AG09319 (cell line): ENCODE data around the gene MRAP2.

Source experiments
- DNase-seq: peaks from one replicate; pipeline ENCODE4 v3.0.0-alpha.2; 2010; ENCODE audit warnings: low read depth; ENCODE audit errors: extremely low read depth
- TF ChIP-seq, protein P1 (sequence below): IDR thresholded peaks from 2 replicates; pipeline ENCODE4 v1.5.1; 2011; ENCODE audit warnings: low read depth, mild to moderate bottlenecking, inconsistent platforms, low read length, moderate library complexity

The MRAP2 gene

DNA sequence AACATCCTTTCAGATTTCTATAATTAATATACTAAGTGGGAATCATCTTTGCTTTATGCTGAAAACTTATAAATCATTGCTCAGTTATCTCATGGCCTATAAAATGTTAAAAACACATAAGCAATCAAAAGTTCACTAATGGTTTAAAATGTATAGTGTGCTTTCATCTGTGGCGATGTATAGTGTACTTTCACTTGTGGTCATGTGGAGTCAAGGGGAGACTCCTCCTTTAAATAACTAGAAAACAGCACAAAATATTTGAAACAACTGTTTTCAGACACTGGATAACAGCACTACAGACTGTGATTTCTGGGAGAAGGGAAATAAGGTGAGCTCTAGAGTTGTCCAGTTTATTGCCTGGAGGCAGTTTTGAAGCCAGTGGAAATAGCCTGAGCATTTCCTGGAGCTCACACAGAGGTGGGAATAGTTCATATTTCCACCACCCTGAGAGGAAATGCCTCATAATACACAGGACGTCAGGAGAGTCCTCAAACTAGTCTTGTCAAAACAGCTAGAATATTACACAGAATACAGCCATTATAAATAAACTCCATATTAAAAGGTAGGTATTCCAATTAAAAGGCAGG is 104.5 kb downstream of the MRAP2 start:
- DNase-seq: no peak
- TF ChIP-seq, protein P1, sequence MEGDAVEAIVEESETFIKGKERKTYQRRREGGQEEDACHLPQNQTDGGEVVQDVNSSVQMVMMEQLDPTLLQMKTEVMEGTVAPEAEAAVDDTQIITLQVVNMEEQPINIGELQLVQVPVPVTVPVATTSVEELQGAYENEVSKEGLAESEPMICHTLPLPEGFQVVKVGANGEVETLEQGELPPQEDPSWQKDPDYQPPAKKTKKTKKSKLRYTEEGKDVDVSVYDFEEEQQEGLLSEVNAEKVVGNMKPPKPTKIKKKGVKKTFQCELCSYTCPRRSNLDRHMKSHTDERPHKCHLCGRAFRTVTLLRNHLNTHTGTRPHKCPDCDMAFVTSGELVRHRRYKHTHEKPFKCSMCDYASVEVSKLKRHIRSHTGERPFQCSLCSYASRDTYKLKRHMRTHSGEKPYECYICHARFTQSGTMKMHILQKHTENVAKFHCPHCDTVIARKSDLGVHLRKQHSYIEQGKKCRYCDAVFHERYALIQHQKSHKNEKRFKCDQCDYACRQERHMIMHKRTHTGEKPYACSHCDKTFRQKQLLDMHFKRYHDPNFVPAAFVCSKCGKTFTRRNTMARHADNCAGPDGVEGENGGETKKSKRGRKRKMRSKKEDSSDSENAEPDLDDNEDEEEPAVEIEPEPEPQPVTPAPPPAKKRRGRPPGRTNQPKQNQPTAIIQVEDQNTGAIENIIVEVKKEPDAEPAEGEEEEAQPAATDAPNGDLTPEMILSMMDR: no peak

DNA sequence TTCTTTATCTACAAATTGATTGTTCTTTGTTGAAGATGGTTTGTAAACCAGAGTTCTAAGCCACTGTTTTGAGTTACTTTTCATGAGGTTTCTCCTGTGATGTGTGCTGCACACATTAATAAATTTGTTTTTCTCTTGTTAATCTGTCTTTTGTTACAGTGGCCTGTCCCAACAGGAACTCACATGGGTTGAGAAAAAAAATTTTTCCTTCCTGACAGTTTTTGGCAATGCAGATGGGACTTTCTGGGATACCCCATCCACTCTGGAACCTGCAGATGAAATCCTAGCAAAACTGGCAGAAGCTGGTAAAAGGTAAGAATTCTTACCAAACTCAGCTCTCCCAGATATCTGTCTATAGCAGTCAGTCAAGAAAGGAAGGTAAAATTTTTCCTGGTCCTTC is 105.7 kb downstream of the MRAP2 start:
- no peak for DNase-seq
- TF ChIP-seq, protein P1: no peak
